A549 (cell line): Measurements from ENCODE around the gene BANF2. TPM values are rescaled to one million over a fixed set of nuclear protein-coding genes. Genes with fewer than 3 reads are reported as not detected.

Experiments
- ATAC-seq, 2 experiments: fragments of 200-7000 bp in 1 of 2; fragments of >200 bp in 1 of 2; cut with Nextera tagmentation in 1 of 2; cut with Tn5 transposase in 1 of 2; 3 replicates each; pipeline versions ENCODE4 v1.8.0 to v1.9.1; 2018 to 2020; ENCODE audit warnings: mild to moderate bottlenecking in 1 of 2, moderate library complexity in 1 of 2
- CTCF ChIA-PET: fragments of 300-600 bp; sonication (Branson Sonifier 250); formaldehyde crosslinking; extraction: SDS; loops from one replicate; lab custom pipeline; 2021; ENCODE audit warnings: antibody characterized with exemption, inconsistent platforms; lab: Yijun Ruan, JAX
- POLR2A ChIA-PET: fragments of 350-600 bp; formaldehyde crosslinking; extraction: SDS; loops from one replicate; lab custom pipeline; 2021; ENCODE audit warnings: antibody characterized with exemption, inconsistent platforms; lab: Yijun Ruan, JAX
- DNase-seq, 2 experiments: peaks; one replicate each; pipeline versions ENCODE4 v3.0.0 to v3.0.0-alpha.2; 2011 to 2016; ENCODE audit warnings: low read depth in 1 of 2, low spot score in 1 of 2
- FAIRE-seq: peaks from 2 replicates; lab custom pipeline; 2011; peaks lifted over from hg19 to GRCh38; lab: Jason Lieb, UNC
- H3K27ac ChIP-seq, 2 experiments: fragments of >200 bp; sonication (Bioruptor Twin); formaldehyde crosslinking; 3 replicates each; pipeline ENCODE4 v1.5.1; 2016 to 2017
- H3K4me1 ChIP-seq: fragments of >200 bp; sonication (Bioruptor Twin); formaldehyde crosslinking; 3 replicates; pipeline ENCODE4 v1.6.1; 2016
- H3K4me2 ChIP-seq: fragments of >200 bp; sonication (Bioruptor Twin); formaldehyde crosslinking; 3 replicates; pipeline ENCODE4 v1.6.1; 2016
- H3K4me3 ChIP-seq: fragments of >200 bp; sonication (Bioruptor Twin); formaldehyde crosslinking; 3 replicates; pipeline ENCODE4 v1.5.1; 2016
- H3K9me3 ChIP-seq: fragments of >200 bp; sonication (Bioruptor Twin); formaldehyde crosslinking; 3 replicates; pipeline ENCODE4 v1.6.1; 2016
- ATOH8 ChIP-seq: fragments of 250-450 bp; sonication (Bioruptor Pico); IDR thresholded peaks from 2 replicates; pipeline ENCODE4 v1.5.0; 2020; ENCODE audit warnings: low read depth, mild to moderate bottlenecking, moderate library complexity
- BHLHE40 ChIP-seq: IDR thresholded peaks from 2 replicates; pipeline ENCODE4 v1.6.1; 2012; ENCODE audit warnings: low read depth, low read length, inconsistent platforms
- CBX2 ChIP-seq: fragments of 200-600 bp; sonication (generic); IDR thresholded peaks from 2 replicates; pipeline ENCODE4 v1.6.1; 2016; ENCODE audit warnings: low read depth, mild to moderate bottlenecking, borderline replicate concordance
- CBX8 ChIP-seq: fragments of 200-600 bp; sonication (generic); IDR thresholded peaks from 2 replicates; pipeline ENCODE4 v1.6.1; 2016
- CHD2 ChIP-seq: fragments of 150-350 bp; IDR thresholded peaks from 2 replicates; pipeline ENCODE4 v1.6.1; 2014; ENCODE audit warnings: low read length; ENCODE audit not compliant: partially characterized antibody
- CHD4 ChIP-seq: fragments of 200-600 bp; sonication (generic); IDR thresholded peaks from 2 replicates; pipeline ENCODE4 v1.6.1; 2016; ENCODE audit warnings: antibody characterized with exemption, mild to moderate bottlenecking, borderline replicate concordance
- EHF ChIP-seq: fragments of 250-450 bp; sonication (Bioruptor Pico); IDR thresholded peaks from 2 replicates; pipeline ENCODE4 v1.5.0; 2020; ENCODE audit warnings: mild to moderate bottlenecking
- EHMT2 ChIP-seq: fragments of 200-600 bp; sonication (generic); IDR thresholded peaks from 2 replicates; pipeline ENCODE4 v1.6.1; 2016; ENCODE audit warnings: antibody characterized with exemption, low read depth, mild to moderate bottlenecking, moderate library complexity
- EP300 ChIP-seq, 2 experiments: fragments of >200 bp; sonication (Bioruptor Twin); formaldehyde crosslinking; IDR thresholded peaks; 2 replicates in 1 of 2; 3 replicates in 1 of 2; pipeline ENCODE4 v1.6.1; 2016 to 2017
- FOSB ChIP-seq: fragments of 250-450 bp; sonication (Bioruptor Pico); IDR thresholded peaks from 2 replicates; pipeline ENCODE4 v1.5.0; 2020; ENCODE audit warnings: mild to moderate bottlenecking, moderate library complexity
- HOXA7 ChIP-seq: fragments of 250-450 bp; sonication (Bioruptor Pico); IDR thresholded peaks from 2 replicates; pipeline ENCODE4 v1.5.0; 2020; ENCODE audit warnings: mild to moderate bottlenecking, moderate library complexity
- HOXB13 ChIP-seq: fragments of 250-450 bp; sonication (Bioruptor Pico); IDR thresholded peaks from 2 replicates; pipeline ENCODE4 v1.5.0; 2020; ENCODE audit warnings: low read depth, mild to moderate bottlenecking, moderate library complexity
- HOXB5 ChIP-seq: fragments of 250-450 bp; sonication (Bioruptor Pico); IDR thresholded peaks from 2 replicates; pipeline ENCODE4 v1.5.0; 2020; ENCODE audit warnings: mild to moderate bottlenecking, moderate library complexity
- KDM1A ChIP-seq: fragments of 200-600 bp; sonication (generic); IDR thresholded peaks from 2 replicates; pipeline ENCODE4 v1.6.1; 2016; ENCODE audit warnings: low read depth, mild to moderate bottlenecking
- MAFK ChIP-seq: fragments of 450-650 bp; IDR thresholded peaks from 2 replicates; pipeline ENCODE4 v1.6.1; 2014; ENCODE audit not compliant: partially characterized antibody
- NPAS2 ChIP-seq: fragments of 250-450 bp; sonication (Bioruptor Pico); IDR thresholded peaks from 2 replicates; pipeline ENCODE4 v1.8.0; 2022; ENCODE audit warnings: mild to moderate bottlenecking, moderate library complexity, borderline replicate concordance
- NR3C1 ChIP-seq: fragments of >200 bp; sonication (Bioruptor Twin); formaldehyde crosslinking; IDR thresholded peaks from 3 replicates; pipeline ENCODE4 v1.6.1; 2017
- PHF8 ChIP-seq: fragments of 200-600 bp; sonication (generic); IDR thresholded peaks from 2 replicates; pipeline ENCODE4 v1.6.1; 2016; ENCODE audit warnings: low read depth, mild to moderate bottlenecking, antibody characterized with exemption, moderate library complexity, borderline replicate concordance
- POLR2A ChIP-seq: IDR thresholded peaks from 2 replicates; pipeline ENCODE4 v1.6.1; 2012; ENCODE audit warnings: mild to moderate bottlenecking, low read length
- POLR2AphosphoS2 ChIP-seq: conservative IDR thresholded peaks from 2 replicates; pipeline ENCODE4 v1.6.1; 2012; ENCODE audit warnings: low read length, improper control_type of control experiment, inconsistent platforms
- RCOR1 ChIP-seq: fragments of 150-350 bp; IDR thresholded peaks from 2 replicates; pipeline ENCODE4 v1.6.1; 2014; ENCODE audit warnings: antibody characterized with exemption, low read length, low read depth
- RNF2 ChIP-seq: fragments of 200-600 bp; sonication (generic); IDR thresholded peaks from 2 replicates; pipeline ENCODE4 v1.6.1; 2016; ENCODE audit warnings: low read depth, mild to moderate bottlenecking, antibody characterized with exemption, moderate library complexity, borderline replicate concordance
- TFCP2L1 ChIP-seq: fragments of 250-450 bp; sonication (Bioruptor Pico); IDR thresholded peaks from 2 replicates; pipeline ENCODE4 v1.5.0; 2021; ENCODE audit warnings: mild to moderate bottlenecking
- ZNF302 ChIP-seq: fragments of 250-450 bp; sonication (Bioruptor Pico); IDR thresholded peaks from 2 replicates; pipeline ENCODE4 v1.9.0; 2021; ENCODE audit warnings: inconsistent platforms, mild to moderate bottlenecking, moderate library complexity
- ZSCAN20 ChIP-seq: fragments of 250-450 bp; sonication (Bioruptor Pico); IDR thresholded peaks from 2 replicates; pipeline ENCODE4 v1.8.0; 2022; ENCODE audit warnings: mild to moderate bottlenecking, moderate library complexity
- WGBS: methylation state at CpG from one replicate; pipeline ENCODE4 v1.1.6; 2017; ENCODE audit errors: missing lambda C conversion rate; 5-methylcytosine and 5-hydroxymethylcytosine counted together
- polyA plus RNA-seq, 4 experiments: library from polyadenylated mRNA; depleted of rRNA in 3 of 4; stranded (reverse); fragments of >200 nt; fragmentation: RNase III in 1 of 4; extraction: RNeasy Plus Mini Kit Qiagen cat#74134 plus additional on column Dnase treatment in 1 of 4; gene quantifications; 2 replicates in 3 of 4; 3 replicates in 1 of 4; pipeline ENCODE4 v1.2.3, GENCODE V29; 2011 to 2017
- TF ChIP-seq, protein P1 (sequence below): fragments of >200 bp; sonication (Bioruptor Twin); formaldehyde crosslinking; IDR thresholded peaks from 3 replicates; pipeline ENCODE4 v1.6.1; 2016
- TF ChIP-seq, protein P2 (sequence below): IDR thresholded peaks from 2 replicates; pipeline ENCODE4 v1.6.1; 2012

The BANF2 gene
- polyA plus RNA-seq, 2 of the 4 experiments (the other 2 are of a cell fraction) = not detected

DNA sequence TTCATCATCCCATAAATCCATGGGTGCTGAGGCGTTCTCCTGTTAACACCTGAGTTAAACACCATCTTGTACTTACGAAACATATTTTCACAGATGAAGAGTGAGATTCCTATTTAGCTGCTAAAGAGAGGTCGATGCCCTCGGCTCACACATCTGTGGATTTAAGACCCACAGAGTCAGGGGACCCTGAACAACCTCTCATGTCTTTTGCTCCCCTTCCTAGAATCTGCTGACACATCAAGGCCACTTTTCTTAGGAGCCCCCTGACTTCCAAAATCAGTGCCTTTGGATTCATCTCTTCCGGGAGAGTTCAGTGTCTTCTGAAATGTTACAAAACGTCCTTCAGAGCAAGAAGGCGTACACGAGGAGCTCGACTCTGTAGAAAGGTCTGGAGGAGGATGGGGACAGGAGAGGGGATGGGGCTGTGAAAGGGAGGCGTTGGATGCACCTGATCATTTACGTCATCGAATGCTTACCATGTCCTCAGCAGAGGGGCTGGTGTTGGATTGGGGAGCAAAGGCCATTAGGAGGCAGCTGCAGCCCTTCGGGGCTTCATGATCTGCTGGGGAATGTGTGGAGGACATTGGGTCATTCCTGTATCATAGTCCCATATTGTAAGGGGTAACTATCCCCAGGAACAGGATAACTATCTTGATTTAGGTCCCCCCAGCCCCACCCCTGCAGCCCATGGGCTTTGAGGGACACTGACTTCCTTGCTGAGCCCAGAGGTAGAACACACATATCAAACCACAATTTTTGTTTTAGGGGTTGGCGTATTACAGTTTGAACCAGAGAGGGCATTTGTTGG, 22.9 kb downstream of the BANF2 start:
- ChIA-PET CTCF (interaction anchor here (0.8 to 1.6 kb wide), 3 partner anchors 35 to 40 kb away, joined by 3 to 8 read pairs (median 3); partner anchors contain the start of gene RRBP1), POLR2A (no interaction called here)
- no peaks in the 10 kb centered on the region for H3K4me1 ChIP-seq
- no peak overlapping the region for H3K4me2 ChIP-seq
- DNase-seq = no peak
- no peak overlapping the region for H3K27ac ChIP-seq
- FAIRE-seq = no peak
- H3K9me3 ChIP-seq = no peaks in the 10 kb centered on the region
- 38% methylated on average over 14 of the region's 14 CpGs for WGBS
- no peak overlapping the region for H3K4me3 ChIP-seq
- ATAC-seq = no peak
- peak; percentile 43 for TF ChIP-seq MAFK
- no peak for TF ChIP-seq HOXB5 (CRISPR knock-in tag)

GRCh38 chr20:17723301-17723691, 23.5 kb downstream of the BANF2 start:
- CTCF ChIA-PET = interaction anchor here (1.6 kb wide), 1 partner anchor 41 kb away, joined by 8 read pairs; the partner anchor contains the start of gene RRBP1
- WGBS = 50% methylated on average over 5 of the region's 5 CpGs
- POLR2A ChIA-PET = no interaction called here
- TF ChIP-seq HOXA7 (CRISPR knock-in tag) = no peak
- TF ChIP-seq RNF2 = no peak
- TF ChIP-seq ZSCAN20 (CRISPR knock-in tag) = no peak
- no peak for TF ChIP-seq EHMT2
- TF ChIP-seq CHD2 = no peak
- TF ChIP-seq POLR2A = no peak
- TF ChIP-seq CBX8 = no peak
- no peak for TF ChIP-seq CHD4
- no peak for TF ChIP-seq NR3C1
- TF ChIP-seq RCOR1 = no peak
- no peak for TF ChIP-seq ZNF302 (CRISPR knock-in tag)
- no peak for TF ChIP-seq EHF (CRISPR knock-in tag)
- TF ChIP-seq POLR2AphosphoS2 = no peak
- TF ChIP-seq BHLHE40 = no peak
- no peak for TF ChIP-seq MAFK
- TF ChIP-seq CBX2 = no peak
- no peak for TF ChIP-seq NPAS2 (CRISPR knock-in tag)
- ATAC-seq (no peak), DNase-seq (no peak), FAIRE-seq (no peak)
- Histone ChIP-seq H3K27ac (no peak overlapping the region), H3K4me1 (no peaks in the 10 kb centered on the region), H3K4me2 (no peak overlapping the region), H3K4me3 (no peak overlapping the region), H3K9me3 (no peaks in the 10 kb centered on the region)

GRCh38 chr20:17725094-17725835, 25.5 kb downstream of the BANF2 start:
- 50% methylated on average over 13 of the region's 13 CpGs for WGBS
- POLR2A ChIA-PET = no interaction called here

DNA sequence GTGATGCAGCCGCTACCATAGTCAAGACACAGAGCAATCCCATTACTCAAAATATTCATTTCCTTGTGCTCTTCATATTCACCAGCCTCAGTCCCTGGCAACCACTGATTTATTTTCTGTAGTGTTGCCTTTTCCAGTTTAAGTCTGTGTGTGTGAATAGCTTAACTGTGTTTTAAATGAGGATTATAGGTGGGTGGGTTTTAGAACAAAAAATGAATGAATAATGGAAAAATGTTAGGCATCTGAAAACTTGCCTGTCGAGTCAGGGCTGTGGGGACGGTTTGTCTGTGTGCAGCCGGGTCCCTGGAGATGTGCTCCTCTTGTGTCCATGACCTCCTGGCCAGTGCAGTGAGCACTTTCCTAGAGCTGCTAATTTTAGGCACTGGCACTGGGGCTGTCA, 27.1 kb downstream of the BANF2 start:
- no peak overlapping the region for H3K27ac ChIP-seq
- H3K9me3 ChIP-seq = no peaks in the 10 kb centered on the region
- no peak overlapping the region for H3K4me3 ChIP-seq
- H3K4me1 ChIP-seq = no peaks in the 10 kb centered on the region
- 16% methylated on average over 4 of the region's 4 CpGs for WGBS
- TF ChIP-seq, protein P1, sequence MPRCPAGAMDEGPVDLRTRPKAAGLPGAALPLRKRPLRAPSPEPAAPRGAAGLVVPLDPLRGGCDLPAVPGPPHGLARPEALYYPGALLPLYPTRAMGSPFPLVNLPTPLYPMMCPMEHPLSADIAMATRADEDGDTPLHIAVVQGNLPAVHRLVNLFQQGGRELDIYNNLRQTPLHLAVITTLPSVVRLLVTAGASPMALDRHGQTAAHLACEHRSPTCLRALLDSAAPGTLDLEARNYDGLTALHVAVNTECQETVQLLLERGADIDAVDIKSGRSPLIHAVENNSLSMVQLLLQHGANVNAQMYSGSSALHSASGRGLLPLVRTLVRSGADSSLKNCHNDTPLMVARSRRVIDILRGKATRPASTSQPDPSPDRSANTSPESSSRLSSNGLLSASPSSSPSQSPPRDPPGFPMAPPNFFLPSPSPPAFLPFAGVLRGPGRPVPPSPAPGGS = no peak
- no peak for TF ChIP-seq EP300 (IDR thresholded peaks at IDR 0.05)
- TF ChIP-seq ATOH8 (CRISPR knock-in tag) = no peak
- TF ChIP-seq POLR2A = no peak
- TF ChIP-seq, protein P2, sequence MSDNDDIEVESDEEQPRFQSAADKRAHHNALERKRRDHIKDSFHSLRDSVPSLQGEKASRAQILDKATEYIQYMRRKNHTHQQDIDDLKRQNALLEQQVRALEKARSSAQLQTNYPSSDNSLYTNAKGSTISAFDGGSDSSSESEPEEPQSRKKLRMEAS = no peak
- no peak for TF ChIP-seq NPAS2 (CRISPR knock-in tag)
- no peak for TF ChIP-seq TFCP2L1 (CRISPR knock-in tag)
- TF ChIP-seq HOXB13 (CRISPR knock-in tag) = no peak
- no peak for TF ChIP-seq FOSB (CRISPR knock-in tag)
- TF ChIP-seq EHF (CRISPR knock-in tag) = no peak
- POLR2A ChIA-PET = no interaction called here
- ATAC-seq = peak in 1 of 2 experiments; percentile 34; a peak in 3 of 6 replicates
- H3K4me2 ChIP-seq = no peak overlapping the region
- DNase-seq = no peak
- CTCF ChIA-PET = interaction anchor here (1.3 kb wide), 2 partner anchors 11 to 42 kb away, joined by 4 read pairs; no protein-coding TSS in a partner anchor
- FAIRE-seq = no peak

More at GRCh38 chr20:17725094-17725835, 25.5 kb downstream of the BANF2 start:
- H3K9me3 ChIP-seq = no peaks in the 10 kb centered on the region
- no peak overlapping the region for H3K4me2 ChIP-seq
- no peak overlapping the region for H3K27ac ChIP-seq
- FAIRE-seq (no peak), DNase-seq (no peak), ATAC-seq (no peak)
- no peak overlapping the region for H3K4me3 ChIP-seq
- no peaks in the 10 kb centered on the region for H3K4me1 ChIP-seq
- no peak for TF ChIP-seq PHF8
- no peak for TF ChIP-seq KDM1A
- no peak for TF ChIP-seq NPAS2 (CRISPR knock-in tag)
- TF ChIP-seq ZNF302 (CRISPR knock-in tag) = no peak
- CTCF ChIA-PET = interaction anchor here (1.0 kb wide), 1 partner anchor 46 kb away, joined by 3 read pairs; no protein-coding TSS in a partner anchor
